PC-3 (cell line): ENCODE measurements around the gene CYP20A1. TPM values are rescaled to one million over a fixed set of nuclear protein-coding genes. Genes with fewer than 3 reads are reported as not detected.

Experiments
- ATAC-seq: fragments of 200-7000 bp; cut with Tn5 transposase; 2 replicates; pipeline ENCODE4 v1.9.1; 2020; ENCODE audit warnings: mild to moderate bottlenecking, moderate library complexity
- BruUV-seq: library from RNA; stranded (reverse); fragments of 400-500 nt; replicated peaks from 2 replicates; lab custom pipeline; 2021; lab: Mats Ljungman, UMichigan
- CTCF ChIA-PET: fragments of 300-600 bp; sonication (Branson Sonifier 250); formaldehyde crosslinking; loops from one replicate; lab custom pipeline; 2022; ENCODE audit warnings: antibody characterized with exemption; lab: Charles Lee
- POLR2A ChIA-PET: fragments of 300-600 bp; sonication (Branson Sonifier 250); formaldehyde crosslinking; loops from one replicate; lab custom pipeline; 2022; ENCODE audit warnings: antibody characterized with exemption; ENCODE audit not compliant: unreplicated experiment; lab: Charles Lee
- DNase-seq: peaks from one replicate; pipeline ENCODE4 v3.0.0-alpha.2; 2015
- H2AFZ ChIP-seq: fragments of 300-600 bp; sonication (generic); 2 replicates; pipeline ENCODE4 v1.6.0; 2016; ENCODE audit warnings: antibody characterized with exemption, low read length
- H3F3A ChIP-seq: fragments of 300-600 bp; sonication (generic); one replicate; pipeline ENCODE4 v1.6.0; 2017; ENCODE audit warnings: antibody characterized with exemption, low read length, control low read depth, mild to moderate bottlenecking; ENCODE audit not compliant: unreplicated experiment
- H3K27ac ChIP-seq: fragments of 300-600 bp; sonication (generic); 2 replicates; pipeline ENCODE4 v1.5.1; 2016; ENCODE audit warnings: mild to moderate bottlenecking, low read length
- H3K27me3 ChIP-seq: fragments of 300-600 bp; sonication (generic); 2 replicates; pipeline ENCODE4 v1.6.1; 2016; ENCODE audit warnings: low read length, mixed read lengths
- H3K36me3 ChIP-seq: fragments of 300-600 bp; sonication (generic); 2 replicates; pipeline ENCODE4 v1.6.1; 2016; ENCODE audit warnings: low read depth, mixed run types, low read length, mixed read lengths
- H3K4me1 ChIP-seq: fragments of 300-600 bp; sonication (generic); 2 replicates; pipeline ENCODE4 v1.5.1; 2016; ENCODE audit warnings: low read length; ENCODE audit not compliant: insufficient read depth
- H3K4me2 ChIP-seq: fragments of 300-600 bp; sonication (generic); 2 replicates; pipeline ENCODE4 v1.6.0; 2016; ENCODE audit warnings: low read length
- H3K4me3 ChIP-seq: fragments of 300-600 bp; sonication (generic); 2 replicates; pipeline ENCODE4 v1.5.1; 2016; ENCODE audit warnings: mild to moderate bottlenecking, low read length, mixed read lengths
- H3K79me2 ChIP-seq: fragments of 300-600 bp; sonication (generic); 2 replicates; pipeline ENCODE4 v1.6.1; 2017; ENCODE audit warnings: low read length, mixed read lengths
- H3K9ac ChIP-seq: fragments of 300-600 bp; sonication (generic); 2 replicates; pipeline ENCODE4 v1.6.0; 2016; ENCODE audit warnings: mild to moderate bottlenecking, low read length
- H3K9me2 ChIP-seq: fragments of 300-600 bp; sonication (generic); replicated peaks from 2 replicates; pipeline ENCODE4 v1.6.1; 2016; ENCODE audit warnings: mixed run types, low read length, mixed read lengths
- H3K9me3 ChIP-seq: fragments of 300-600 bp; sonication (generic); 2 replicates; pipeline ENCODE4 v1.6.1; 2016; ENCODE audit warnings: low read length, mixed read lengths
- H4K20me1 ChIP-seq: fragments of 300-600 bp; sonication (generic); 2 replicates; pipeline ENCODE4 v1.6.1; 2016; ENCODE audit warnings: low read length, mixed read lengths
- EZH2 ChIP-seq: fragments of 300-600 bp; sonication (generic); IDR thresholded peaks from one replicate; pipeline ENCODE4 v1.6.1; 2017; ENCODE audit warnings: antibody characterized with exemption, mild to moderate bottlenecking, low read length; ENCODE audit not compliant: unreplicated experiment
- EZH2phosphoT487 ChIP-seq: fragments of 300-600 bp; sonication (generic); IDR thresholded peaks from 2 replicates; pipeline ENCODE4 v1.6.1; 2018; ENCODE audit warnings: mild to moderate bottlenecking, antibody characterized with exemption, low read length, borderline replicate concordance
- intact Hi-C: fragments of 100-400 bp; cut with micrococcal nuclease; formaldehyde crosslinking; loops from 2 replicates; pipeline ENCODE4 v1.9.0; 2023
- total RNA-seq: library from RNA; depleted of rRNA; stranded (reverse); fragments of >200 nt; gene quantifications from 2 replicates; pipeline ENCODE4 v1.2.3, GENCODE V29; 2014
- TF ChIP-seq, protein P1 (sequence below): fragments of 300-600 bp; sonication (generic); conservative IDR thresholded peaks from 2 replicates; pipeline ENCODE4 v1.5.1; 2017; ENCODE audit warnings: antibody characterized with exemption, low read depth, mild to moderate bottlenecking, low read length

Gene CYP20A1
- total RNA-seq, 1 experiment from 2014 or later, result 14.1 TPM

DNA sequence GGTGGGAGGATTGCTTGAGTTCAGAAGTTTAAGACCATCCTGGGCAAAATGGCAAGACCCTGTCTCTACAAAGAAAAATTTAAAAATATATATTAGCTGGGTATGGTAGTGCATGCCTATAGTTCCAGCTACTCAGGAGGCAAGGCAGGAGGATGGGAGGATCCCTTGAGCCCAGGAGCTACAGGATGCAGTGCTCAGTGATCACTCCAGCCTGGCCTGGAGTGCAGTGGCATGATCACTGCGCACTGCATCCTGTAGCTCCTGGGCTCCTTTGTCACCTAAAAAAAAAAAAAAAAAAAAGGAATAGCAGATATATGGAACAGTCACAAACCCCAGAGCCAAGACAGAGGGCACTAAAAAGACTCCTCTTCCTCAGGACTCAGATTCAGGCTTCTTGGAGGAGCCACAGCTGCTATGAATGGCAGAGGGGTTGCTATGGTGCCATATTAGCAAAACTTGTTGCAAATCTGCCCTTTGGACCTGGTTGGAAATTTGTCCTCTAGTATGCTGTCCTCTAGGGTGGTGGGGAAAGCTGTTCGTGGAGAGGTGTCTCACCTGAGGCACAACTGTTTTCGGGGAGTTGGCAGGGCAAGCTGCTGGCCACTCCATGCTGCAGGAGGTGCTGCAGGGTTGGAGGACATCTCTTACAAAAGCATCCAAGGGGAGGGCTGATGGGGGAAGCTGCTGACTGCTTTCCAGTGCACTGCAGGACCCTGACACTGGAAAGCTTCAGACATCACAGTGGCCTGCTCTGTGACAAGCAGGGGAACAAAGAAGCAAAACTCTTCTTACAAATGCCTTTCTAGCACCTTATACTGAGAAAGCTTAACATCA is 22.7 kb downstream of the CYP20A1 start:
- DNase-seq (no peak), ATAC-seq (no peak)
- Histone ChIP-seq H3K4me1 (no peaks in the 10 kb centered on the region), H3K4me3 (no peak overlapping the region), H3K79me2 (no peaks in the 10 kb centered on the region), H3K9me2 (no peaks in the 10 kb centered on the region), H3K4me2 (no peak overlapping the region), H4K20me1 (no peaks in the 10 kb centered on the region), H3K27ac (no peak overlapping the region), H3K36me3 (peaks cover 4% of the 10 kb centered on the region; the same call in 1 of the 2 replicates), H3F3A (no peaks in the 10 kb centered on the region), H3K27me3 (no peaks in the 10 kb centered on the region), H2AFZ (no peak overlapping the region), H3K9ac (no peak overlapping the region), H3K9me3 (no peaks in the 10 kb centered on the region)
- TF ChIP-seq EZH2 (no peak), EZH2phosphoT487 (no peak)
- TF ChIP-seq, protein P1, sequence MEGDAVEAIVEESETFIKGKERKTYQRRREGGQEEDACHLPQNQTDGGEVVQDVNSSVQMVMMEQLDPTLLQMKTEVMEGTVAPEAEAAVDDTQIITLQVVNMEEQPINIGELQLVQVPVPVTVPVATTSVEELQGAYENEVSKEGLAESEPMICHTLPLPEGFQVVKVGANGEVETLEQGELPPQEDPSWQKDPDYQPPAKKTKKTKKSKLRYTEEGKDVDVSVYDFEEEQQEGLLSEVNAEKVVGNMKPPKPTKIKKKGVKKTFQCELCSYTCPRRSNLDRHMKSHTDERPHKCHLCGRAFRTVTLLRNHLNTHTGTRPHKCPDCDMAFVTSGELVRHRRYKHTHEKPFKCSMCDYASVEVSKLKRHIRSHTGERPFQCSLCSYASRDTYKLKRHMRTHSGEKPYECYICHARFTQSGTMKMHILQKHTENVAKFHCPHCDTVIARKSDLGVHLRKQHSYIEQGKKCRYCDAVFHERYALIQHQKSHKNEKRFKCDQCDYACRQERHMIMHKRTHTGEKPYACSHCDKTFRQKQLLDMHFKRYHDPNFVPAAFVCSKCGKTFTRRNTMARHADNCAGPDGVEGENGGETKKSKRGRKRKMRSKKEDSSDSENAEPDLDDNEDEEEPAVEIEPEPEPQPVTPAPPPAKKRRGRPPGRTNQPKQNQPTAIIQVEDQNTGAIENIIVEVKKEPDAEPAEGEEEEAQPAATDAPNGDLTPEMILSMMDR, result no peak
- CTCF ChIA-PET, result no interaction called here
- intact Hi-C loops, result no loop called here
- POLR2A ChIA-PET, result interaction anchor here (0.6 kb wide), 2 partner anchors 22 to 133 kb away, joined by 11 to 12 read pairs; no protein-coding TSS in a partner anchor
- BruUV-seq, result no TSS peak

DNA sequence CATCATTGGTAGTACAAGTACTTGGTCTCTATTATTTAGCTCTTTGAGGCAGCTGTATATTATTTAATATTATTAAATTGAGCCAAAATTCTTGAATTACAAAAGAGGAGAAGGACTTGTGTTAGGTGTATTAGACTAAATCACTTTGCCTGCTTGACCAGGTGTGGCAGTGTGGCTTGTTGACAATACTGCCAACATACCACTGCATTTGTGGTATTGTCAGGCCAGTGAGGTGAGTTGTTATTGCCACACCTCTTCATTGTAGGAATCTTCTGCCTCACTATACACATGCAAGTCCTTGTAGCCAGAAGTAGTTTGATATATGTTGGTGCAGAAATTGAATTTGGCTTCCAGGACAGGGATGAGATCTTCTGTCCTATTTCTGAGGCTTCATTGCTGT is 40.5 kb downstream of the CYP20A1 start:
- Histone ChIP-seq H3K9ac (no peak overlapping the region), H3K4me3 (no peak overlapping the region), H3F3A (no peaks in the 10 kb centered on the region), H3K79me2 (no peaks in the 10 kb centered on the region), H3K9me3 (no peaks in the 10 kb centered on the region), H3K27me3 (no peaks in the 10 kb centered on the region), H4K20me1 (no peaks in the 10 kb centered on the region), H3K9me2 (no peaks in the 10 kb centered on the region), H3K4me2 (no peak overlapping the region), H3K27ac (no peak overlapping the region), H3K4me1 (no peaks in the 10 kb centered on the region), H3K36me3 (peaks cover 23% of the 10 kb centered on the region), H2AFZ (no peak overlapping the region)
- ChIA-PET CTCF (no interaction called here), POLR2A (no interaction called here)
- peak; percentile 77 for ATAC-seq
- BruUV-seq, result no TSS peak
- DNase-seq, result peak; percentile 44
- intact Hi-C loops, result loop anchor here (5.0 kb wide), 1 partner anchor 173 kb away; no protein-coding TSS in a partner anchor
- TF ChIP-seq, protein P1, result peak; percentile 45
- TF ChIP-seq EZH2, result no peak
- TF ChIP-seq EZH2phosphoT487, result no peak
